VCaP (cell line): ENCODE data around the gene SMIM23.
A peak's percentile ranks its signal among the peaks of the same experiment; 100 is the strongest.

Experiments
- H3K27ac ChIP-seq: fragments of 450-650 bp; 2 replicates; pipeline ENCODE4 v1.5.1; 2017
- TF ChIP-seq, protein P1 (sequence below): fragments of 450-650 bp; conservative IDR thresholded peaks from 2 replicates; pipeline ENCODE4 v1.5.1; 2017; ENCODE audit warnings: mild to moderate bottlenecking, moderate library complexity

The SMIM23 gene

DNA sequence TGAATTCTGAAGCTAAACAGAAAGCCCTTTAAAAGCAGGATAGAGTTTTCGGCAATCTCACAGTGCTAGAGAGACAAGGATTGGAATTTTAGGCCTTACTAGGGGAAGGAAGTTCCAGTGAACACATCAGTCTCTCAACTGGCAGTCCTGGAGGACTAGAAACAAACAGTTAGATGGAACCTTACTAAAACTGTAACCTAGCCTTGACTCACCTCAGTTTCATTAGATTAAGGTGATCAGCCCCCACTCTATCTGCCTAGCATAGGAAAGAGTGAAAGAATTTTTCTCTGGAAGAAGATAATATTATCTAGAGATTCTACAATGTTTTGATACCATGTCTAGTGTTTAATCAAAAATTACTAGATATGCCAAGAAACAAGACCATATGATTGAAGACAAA lies 25.8 kb upstream of the SMIM23 start:
- TF ChIP-seq, protein P1, sequence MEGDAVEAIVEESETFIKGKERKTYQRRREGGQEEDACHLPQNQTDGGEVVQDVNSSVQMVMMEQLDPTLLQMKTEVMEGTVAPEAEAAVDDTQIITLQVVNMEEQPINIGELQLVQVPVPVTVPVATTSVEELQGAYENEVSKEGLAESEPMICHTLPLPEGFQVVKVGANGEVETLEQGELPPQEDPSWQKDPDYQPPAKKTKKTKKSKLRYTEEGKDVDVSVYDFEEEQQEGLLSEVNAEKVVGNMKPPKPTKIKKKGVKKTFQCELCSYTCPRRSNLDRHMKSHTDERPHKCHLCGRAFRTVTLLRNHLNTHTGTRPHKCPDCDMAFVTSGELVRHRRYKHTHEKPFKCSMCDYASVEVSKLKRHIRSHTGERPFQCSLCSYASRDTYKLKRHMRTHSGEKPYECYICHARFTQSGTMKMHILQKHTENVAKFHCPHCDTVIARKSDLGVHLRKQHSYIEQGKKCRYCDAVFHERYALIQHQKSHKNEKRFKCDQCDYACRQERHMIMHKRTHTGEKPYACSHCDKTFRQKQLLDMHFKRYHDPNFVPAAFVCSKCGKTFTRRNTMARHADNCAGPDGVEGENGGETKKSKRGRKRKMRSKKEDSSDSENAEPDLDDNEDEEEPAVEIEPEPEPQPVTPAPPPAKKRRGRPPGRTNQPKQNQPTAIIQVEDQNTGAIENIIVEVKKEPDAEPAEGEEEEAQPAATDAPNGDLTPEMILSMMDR = no peak
- no peak overlapping the region for H3K27ac ChIP-seq

DNA sequence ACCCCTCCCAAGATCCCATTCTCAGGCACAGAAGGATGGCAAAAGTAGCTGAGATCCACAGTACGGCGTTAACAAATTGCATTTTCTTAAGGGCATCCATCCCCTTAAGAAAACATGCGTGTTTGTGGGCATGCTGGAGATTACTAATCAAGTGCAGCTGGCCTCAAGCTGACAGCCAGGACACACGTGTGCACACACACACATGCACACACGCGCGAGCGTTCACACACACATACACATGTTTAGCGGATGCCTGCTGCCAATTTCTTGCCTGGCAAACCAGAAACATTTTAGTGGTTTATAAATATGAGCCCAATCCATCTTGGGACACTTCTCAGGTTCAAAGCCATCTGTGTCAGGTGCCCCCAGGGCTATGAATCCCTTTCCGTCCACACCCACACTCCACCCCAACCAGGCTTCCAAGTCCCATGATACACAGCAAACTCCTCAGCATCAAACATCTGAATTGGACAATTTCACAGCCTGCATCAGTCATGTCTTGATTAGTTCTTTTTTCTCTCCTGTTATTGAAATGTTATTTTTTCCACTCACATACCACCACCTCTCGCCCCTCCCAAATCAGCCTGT lies 23.5 kb upstream of the SMIM23 start:
- no peak overlapping the region for H3K27ac ChIP-seq
- TF ChIP-seq, protein P1 = no peak

DNA sequence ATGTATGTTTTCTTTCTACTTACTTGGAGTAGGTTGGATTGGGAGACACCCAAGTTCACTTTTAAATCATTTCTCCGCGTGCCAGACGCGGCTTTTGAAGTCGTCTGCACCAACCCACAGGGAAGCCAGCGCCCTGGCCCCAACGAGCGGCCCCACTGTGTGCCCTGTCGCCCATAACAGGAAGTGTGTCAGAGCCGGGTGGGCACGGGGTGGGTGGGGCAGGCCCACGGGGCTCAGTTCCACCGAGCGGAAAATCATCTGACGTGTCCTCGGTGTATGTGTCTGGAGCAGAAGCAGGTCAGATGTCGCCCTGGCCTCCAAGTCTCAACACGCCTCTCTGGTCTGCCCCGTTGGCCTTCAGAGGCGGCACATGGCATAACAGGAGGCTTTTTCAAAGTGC lies 22.7 kb upstream of the SMIM23 start:
- no peak overlapping the region for H3K27ac ChIP-seq
- TF ChIP-seq, protein P1 = no peak

DNA sequence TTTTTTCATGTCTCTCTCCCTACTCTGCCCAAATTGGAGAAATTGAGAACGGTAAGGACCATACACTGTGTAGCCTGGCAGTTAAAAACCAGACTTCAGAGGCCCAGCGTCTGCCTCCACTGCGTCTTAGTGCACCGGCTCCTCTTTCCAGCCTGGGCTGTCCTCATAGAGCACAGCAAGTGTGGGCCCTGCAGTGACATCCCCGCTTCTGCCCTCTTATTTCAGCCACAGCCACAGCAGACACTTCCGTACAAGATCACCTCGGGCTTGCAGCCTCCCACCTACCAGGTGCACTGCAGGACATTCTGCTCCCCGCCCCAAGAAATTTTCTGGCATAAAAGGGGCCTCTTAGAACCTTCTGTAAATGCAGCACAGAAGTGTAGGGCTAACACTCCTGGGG lies 21.4 kb upstream of the SMIM23 start:
- no peak overlapping the region for H3K27ac ChIP-seq
- TF ChIP-seq, protein P1 = no peak

DNA sequence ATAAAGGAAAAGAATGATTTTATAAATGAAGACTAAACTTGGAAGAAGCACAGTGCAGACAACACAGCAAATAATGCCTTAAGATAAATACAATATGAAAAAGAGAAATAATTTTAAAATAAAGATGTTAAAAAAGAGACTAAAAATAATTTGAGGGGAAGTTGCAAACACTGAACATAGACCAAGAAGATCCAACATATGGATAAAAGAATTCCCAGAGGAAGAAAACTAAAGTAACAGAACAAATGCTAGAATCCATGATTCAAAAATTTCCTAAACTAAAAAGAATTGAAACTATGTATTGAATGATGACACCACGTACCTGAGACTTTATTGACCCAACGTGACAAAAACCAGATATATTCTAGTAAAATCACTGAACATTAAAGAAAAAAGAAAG lies 18.7 kb upstream of the SMIM23 start:
- TF ChIP-seq, protein P1 = no peak

DNA sequence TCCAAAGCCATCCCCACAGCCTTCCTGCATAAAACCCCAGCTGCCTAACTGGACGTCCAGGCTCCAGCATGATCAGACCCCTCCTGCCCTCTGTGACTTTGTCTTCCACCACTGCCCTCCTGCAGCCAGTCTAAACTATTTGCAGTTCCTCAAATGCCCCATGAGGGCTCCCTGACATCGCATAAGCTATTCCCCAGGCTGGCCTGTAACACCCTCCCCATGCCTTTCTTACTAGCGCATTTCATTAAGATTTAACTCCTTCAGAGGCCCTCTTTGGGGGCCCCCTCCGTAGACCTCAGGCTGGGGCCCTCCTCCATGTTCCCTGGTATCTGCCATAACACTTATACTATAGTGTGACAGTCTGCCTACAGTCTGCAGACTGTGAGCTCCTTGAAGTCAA lies 15.5 kb upstream of the SMIM23 start:
- TF ChIP-seq, protein P1 = 0 out of 2 replicates have a peak, but pooled peaks have one; percentile 6
- no peak overlapping the region for H3K27ac ChIP-seq

More for the DNA sequence above, 18.7 kb upstream of the SMIM23 start:
- H3K27ac ChIP-seq = no peak overlapping the region

DNA sequence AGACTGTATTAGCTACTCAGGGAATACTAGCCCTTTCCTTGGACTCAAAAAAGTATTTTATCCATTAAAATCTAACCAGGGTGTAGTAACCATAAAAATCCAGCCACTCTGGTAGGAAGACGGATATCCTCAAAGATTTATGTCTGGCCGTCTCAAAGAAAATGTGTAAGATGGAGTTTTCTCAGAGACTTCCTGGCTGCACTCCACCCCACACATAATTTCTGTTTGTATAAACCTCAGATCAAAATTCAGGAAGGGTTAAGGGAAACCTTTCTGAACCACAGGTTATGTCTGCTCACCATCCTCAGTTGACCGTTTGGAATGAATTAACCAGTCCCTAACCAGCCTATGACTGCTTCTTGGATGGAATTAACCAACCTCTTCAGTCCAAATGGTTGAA lies 13.8 kb upstream of the SMIM23 start:
- TF ChIP-seq, protein P1 = no peak
- no peak overlapping the region for H3K27ac ChIP-seq
